H7 (cell line): ENCODE measurements around the gene SLC35F6. TPM values are rescaled to one million over a fixed set of nuclear protein-coding genes. Genes with fewer than 3 reads are reported as not detected.
"Not testable (repeated sequence)": the region's sequence is repeated elsewhere in the genome, so short reads cannot be mapped to it uniquely, and the experiment has no call there.

Source experiments
- DNase-seq: peaks from one replicate; pipeline ENCODE4 v3.0.0; 2012
- H3K27me3 ChIP-seq: 2 replicates; pipeline ENCODE4 v1.6.0; 2011; ENCODE audit warnings: mild to moderate bottlenecking, low read length; ENCODE audit not compliant: control insufficient read depth, insufficient read depth
- H3K36me3 ChIP-seq: replicated peaks from 2 replicates; pipeline ENCODE4 v1.5.1; 2011; ENCODE audit warnings: low read length; ENCODE audit not compliant: control insufficient read depth, insufficient read depth
- H3K4me3 ChIP-seq: 2 replicates; pipeline ENCODE4 v1.5.1; 2011; ENCODE audit warnings: low read depth, mild to moderate bottlenecking, control low read depth, low read length, moderate library complexity; ENCODE audit not compliant: insufficient read depth
- total RNA-seq: library from RNA; depleted of rRNA; stranded (reverse); fragments of >200 nt; shearing (Covaris generic); gene quantifications from 2 replicates; pipeline ENCODE4 v1.2.3, GENCODE V29; 2014

Gene SLC35F6
- total RNA-seq, 1 experiment from 2014 or later = 15.4 TPM

DNA sequence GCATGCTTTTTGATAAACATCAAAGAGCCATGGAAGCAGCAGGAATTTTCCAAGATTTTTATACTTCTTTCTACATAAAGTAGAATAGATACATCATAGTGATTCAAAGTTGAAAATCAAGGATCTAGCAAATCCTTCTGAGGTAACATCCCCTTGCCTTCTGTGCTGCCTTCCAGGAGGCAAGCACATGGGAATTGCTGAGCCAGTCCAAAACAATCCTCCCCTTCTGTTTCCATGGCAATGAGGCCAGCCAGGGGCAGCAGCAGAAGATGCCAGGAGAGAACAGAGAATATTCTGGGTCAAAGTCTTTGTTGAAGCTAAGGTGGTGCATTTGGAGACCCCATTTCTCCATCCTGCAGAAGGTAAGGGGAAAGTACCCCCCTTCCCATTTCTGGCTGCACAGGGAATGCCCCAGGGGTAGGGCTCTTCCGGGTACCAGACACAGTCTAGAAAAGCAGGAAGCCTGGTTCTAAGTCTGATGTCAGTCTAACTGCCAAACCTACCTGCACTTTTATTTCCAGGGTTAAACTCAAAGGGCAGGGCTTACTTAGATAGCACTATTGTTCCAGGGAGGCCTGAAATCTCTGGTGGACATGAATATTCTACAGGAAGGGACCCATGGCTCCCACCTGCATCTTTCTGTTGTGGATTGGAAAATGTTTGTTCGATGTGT is 43.8 kb downstream of the SLC35F6 start:
- DNase-seq = peak; percentile 38
- no peaks in the 10 kb centered on the region for H3K27me3 ChIP-seq

DNA sequence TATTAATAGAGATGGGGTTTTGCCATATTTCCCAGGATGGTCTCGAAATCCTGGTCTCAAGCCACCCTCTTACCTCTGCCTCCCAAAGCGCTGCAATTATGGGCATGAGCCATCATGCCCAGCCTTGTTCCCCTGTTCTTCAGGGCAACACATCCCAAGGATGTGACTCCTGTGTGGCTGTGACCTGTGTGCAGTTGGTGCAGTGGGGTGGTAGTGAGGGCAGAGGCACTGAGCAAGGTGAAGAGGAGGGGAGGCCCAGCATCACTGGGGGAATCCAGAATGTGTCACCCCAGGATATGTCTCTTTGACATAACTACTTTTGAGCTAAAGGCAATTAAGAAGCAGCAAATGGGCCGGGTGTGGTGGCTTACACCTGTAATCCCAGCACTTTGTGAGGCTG is 45.1 kb downstream of the SLC35F6 start:
- H3K27me3 ChIP-seq = no peaks in the 10 kb centered on the region
- H3K4me3 ChIP-seq = no peak overlapping the region
- H3K36me3 ChIP-seq = no peaks in the 10 kb centered on the region
- no peak for DNase-seq

More for the DNA sequence above, 43.8 kb downstream of the SLC35F6 start:
- H3K4me3 ChIP-seq = no peak overlapping the region
- H3K36me3 ChIP-seq = no peaks in the 10 kb centered on the region

DNA sequence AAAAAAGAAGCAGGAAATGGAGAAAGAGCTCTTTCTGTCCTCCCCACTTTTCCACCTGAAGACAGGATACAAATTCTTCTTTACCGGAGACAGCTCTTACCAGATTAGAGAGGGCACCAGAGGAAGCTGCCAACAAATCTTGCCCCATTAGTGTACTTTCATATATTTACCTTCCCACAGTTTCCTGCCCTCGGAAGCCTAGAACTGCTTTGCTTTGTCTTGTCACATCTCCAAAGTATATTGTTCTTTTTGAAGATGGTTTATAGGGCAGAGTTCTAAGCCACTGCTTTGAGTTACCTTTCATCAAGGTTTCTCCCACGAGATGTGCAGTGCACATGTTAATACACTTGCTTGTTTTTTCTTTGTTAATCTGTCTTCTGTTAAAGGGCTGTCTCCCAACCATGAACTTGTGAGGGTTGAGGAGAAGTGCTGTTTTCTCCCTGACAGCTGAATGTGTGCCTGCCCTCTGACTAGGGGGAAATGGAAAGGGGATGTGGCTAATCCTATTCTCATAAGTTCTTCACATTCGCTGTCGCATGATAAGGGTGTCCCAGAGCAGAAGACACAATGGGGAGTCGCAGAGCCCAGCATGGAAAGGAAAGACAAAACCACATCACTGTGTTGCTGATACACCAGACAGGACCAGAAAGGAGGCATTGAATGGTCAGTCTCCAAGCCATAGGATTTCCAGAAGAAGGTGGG is 45.9 kb downstream of the SLC35F6 start:
- H3K36me3 ChIP-seq = no peaks in the 10 kb centered on the region
- DNase-seq = no peak

DNA sequence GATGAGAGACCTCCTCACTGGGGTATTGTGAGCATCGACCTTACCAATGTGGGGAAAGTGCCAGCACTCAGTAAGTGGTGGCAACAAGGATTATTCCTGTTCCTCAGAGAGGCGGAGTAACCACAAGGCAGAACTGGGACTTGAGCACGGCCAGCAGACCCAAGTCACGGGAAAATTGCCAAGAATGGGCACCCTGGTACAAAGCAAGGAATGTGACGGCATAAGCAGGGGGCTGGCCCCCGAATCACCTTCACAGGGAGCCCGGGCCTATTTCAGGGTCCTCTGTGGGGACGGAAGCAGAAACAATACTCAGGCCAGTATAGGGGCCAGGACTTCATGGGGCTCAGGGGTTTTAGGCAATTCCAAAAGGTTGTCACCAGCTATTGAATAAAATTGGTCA is 47.2 kb downstream of the SLC35F6 start:
- no peak for DNase-seq

More for the DNA sequence above, 45.9 kb downstream of the SLC35F6 start:
- no peak overlapping the region for H3K4me3 ChIP-seq
- no peaks in the 10 kb centered on the region for H3K27me3 ChIP-seq

DNA sequence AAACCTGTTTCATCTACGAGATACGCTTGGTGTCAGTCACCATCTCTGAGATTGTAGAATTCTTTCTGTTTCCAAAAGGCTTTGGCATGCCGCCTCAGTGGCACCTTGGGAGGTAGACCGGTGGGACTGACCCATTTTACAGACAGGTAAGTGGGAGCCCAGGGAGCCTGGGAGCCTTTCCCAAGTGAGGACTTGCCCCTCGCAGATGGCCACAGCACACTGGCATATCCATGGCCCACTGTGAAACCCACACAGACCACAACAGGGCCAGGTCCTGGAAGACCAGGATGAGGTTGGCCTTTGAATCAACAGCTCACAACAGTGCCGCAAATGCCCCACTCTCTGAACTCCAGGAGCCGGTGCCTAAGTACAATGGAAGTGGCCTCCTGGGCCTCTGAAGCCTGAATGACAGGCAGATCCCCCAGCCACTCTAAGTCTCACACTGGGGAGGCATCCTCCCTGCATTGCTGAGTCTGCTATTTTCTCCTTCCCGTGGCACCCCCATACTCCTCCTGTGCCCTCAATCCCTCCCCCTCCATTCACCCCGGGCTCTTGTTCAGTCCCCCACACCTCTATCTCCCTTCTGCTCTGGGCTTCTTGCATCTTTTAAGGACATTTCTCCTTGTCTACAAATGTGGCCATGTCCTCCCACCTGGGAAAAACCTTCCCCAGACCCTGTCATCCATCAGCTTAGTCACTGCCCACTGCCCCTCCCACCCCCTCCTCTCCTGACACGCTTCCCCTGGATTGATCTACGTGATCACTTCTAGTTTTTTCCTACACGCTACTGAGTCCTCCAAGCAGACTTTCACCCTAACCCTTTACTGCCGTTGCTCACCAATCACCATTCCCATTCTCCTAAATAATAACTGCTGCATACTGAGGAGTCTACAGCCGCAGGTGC is 48.0 kb downstream of the SLC35F6 start:
- no peak overlapping the region for H3K4me3 ChIP-seq
- H3K36me3 ChIP-seq = no peaks in the 10 kb centered on the region
- peak; percentile 33 for DNase-seq
- H3K27me3 ChIP-seq = no peaks in the 10 kb centered on the region

More for the DNA sequence above, 47.2 kb downstream of the SLC35F6 start:
- H3K27me3 ChIP-seq = no peaks in the 10 kb centered on the region
- no peaks in the 10 kb centered on the region for H3K36me3 ChIP-seq
- H3K4me3 ChIP-seq = no peak overlapping the region

DNA sequence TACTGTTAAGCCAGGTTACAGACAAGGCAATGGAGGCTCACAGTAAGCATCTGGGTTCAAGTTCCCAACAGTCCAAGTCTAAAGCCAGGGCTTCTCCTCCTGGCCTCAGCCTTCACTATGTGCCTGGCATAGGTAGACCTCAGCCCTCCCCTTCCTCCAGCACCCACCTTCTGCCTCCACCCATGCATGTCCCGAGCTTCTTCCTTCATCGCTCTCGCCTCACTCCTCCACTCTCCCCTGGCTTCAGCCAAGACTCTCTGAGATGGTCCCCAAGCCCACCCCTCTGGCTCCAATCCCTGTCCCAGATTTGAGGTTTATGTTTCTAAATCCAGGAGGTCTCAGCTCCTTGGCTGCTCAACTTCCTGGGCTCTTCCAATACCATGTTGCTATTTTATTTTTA is 48.6 kb downstream of the SLC35F6 start:
- H3K4me3 ChIP-seq = no peak overlapping the region
- DNase-seq = no peak
- no peaks in the 10 kb centered on the region for H3K36me3 ChIP-seq
- no peaks in the 10 kb centered on the region for H3K27me3 ChIP-seq

DNA sequence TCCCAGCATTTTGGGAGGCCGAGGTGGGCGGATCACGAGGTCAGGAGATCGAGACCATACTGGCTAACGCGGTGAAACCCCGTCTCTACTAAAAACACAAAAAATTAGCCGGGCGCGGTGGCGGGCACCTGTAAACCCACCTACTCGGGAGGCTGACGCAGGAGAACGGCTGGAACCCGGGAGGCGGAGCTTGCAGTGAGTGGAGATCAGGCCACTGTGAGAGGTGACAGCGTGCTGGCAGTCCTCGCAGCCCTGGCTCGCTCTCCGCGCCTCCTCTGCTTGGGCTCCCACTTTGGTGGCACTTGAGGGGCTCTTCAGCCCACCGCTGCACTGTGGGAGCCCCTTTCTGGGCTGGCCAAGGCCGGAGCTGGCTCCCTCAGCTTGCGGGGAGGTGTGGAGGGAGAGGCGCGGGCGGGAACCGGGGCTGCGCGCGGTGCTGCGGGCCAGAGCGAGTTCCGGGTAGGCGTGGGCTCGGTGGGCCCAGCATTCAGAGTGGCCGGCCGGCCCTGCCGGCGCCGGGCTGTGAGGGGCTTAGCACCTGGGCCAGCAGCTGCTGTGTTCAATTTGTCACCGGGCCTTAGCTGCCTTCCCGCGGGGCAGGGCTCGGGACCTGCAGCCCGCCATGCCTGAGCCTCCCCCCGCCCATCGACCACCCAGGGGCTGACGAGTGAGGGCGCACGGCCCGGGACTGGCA is 50.1 kb downstream of the SLC35F6 start:
- not testable (repeated sequence) for DNase-seq, H3K27me3 ChIP-seq, H3K4me3 ChIP-seq, H3K36me3 ChIP-seq

DNA sequence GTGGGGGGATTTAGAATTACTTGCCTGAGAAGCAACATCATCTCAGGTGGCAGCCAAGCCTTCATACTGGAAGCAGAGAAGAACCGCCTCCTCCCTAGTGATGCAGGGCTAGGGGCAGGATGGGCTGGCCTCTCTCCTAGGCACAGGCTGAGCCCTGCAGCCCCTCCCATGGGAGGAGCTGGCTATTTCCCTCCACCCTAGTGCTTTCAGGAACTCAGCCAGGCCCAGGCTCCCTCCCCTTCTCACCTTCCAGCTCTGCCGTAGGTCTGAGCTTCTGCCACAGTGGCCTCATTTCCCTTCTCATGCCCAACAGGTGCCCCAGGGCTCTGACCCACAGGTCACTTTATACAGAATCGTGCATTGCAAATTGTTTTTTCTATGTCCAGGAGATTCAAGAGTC is 52.8 kb downstream of the SLC35F6 start:
- no peaks in the 10 kb centered on the region for H3K36me3 ChIP-seq
- peak; percentile 85 for DNase-seq
- H3K4me3 ChIP-seq = no peak overlapping the region
- no peaks in the 10 kb centered on the region for H3K27me3 ChIP-seq

DNA sequence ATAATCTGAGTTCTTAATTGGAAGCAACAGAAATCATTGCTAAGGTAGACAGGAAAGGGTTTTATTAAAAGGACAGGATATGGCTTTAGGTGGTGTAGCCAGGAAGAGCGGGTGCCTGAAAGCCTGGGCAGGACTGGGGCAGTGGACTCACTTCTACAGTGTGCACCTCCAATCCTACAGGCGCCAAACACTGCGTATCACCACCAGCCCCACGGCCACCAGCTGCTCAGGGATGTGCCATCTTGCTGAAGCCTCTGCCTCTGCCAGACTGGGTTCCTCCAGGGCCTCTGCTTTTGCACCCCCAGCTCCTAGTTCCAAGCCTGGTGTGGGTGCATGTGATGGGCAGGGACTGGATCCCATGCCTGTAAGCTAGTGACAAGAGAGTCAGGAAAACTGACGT is 54.2 kb downstream of the SLC35F6 start:
- Histone ChIP-seq H3K4me3 (no peak overlapping the region), H3K36me3 (no peaks in the 10 kb centered on the region), H3K27me3 (no peaks in the 10 kb centered on the region)
- DNase-seq = no peak

DNA sequence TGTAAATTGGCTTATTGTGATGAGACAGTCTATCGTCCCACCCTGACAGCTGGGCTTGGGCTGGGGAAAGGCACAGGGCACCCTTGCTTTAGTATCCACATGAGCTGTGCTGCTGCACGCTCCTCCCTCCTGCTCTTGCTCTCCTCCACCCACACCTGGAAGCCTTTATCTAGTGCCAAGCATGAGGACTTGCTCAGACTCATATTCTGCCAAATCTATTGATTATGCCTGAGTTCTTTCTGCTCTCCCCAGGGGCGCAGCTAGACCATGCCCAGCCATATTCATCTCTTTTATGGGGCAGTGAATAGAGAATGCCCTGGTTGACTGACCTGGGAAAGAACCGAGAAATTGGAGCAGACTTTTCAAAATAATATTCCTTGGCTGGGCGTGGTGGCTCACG is 54.9 kb downstream of the SLC35F6 start:
- H3K36me3 ChIP-seq = no peaks in the 10 kb centered on the region
- no peak for DNase-seq
- no peak overlapping the region for H3K4me3 ChIP-seq
- H3K27me3 ChIP-seq = no peaks in the 10 kb centered on the region

DNA sequence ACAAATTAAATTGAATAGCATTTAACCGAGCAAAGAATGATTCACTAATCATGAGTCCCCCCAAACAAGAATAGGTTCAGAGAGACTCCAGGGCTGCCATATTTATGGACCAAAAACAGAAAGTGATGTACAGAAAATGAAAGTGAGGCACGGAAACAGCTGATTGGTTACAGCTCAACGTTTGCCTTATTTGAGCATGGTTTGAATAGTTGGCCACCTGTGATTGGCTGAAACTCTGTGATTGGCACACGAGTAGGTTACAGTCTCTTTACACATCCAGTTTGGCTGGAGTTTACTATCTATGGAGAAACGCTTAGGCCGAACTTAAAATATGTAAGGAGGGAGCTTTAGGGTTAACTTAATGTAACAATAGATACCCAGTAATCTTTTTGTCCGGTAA is 56.8 kb downstream of the SLC35F6 start:
- no peak for DNase-seq
- Histone ChIP-seq H3K36me3 (no peaks in the 10 kb centered on the region), H3K27me3 (no peaks in the 10 kb centered on the region), H3K4me3 (no peak overlapping the region)

DNA sequence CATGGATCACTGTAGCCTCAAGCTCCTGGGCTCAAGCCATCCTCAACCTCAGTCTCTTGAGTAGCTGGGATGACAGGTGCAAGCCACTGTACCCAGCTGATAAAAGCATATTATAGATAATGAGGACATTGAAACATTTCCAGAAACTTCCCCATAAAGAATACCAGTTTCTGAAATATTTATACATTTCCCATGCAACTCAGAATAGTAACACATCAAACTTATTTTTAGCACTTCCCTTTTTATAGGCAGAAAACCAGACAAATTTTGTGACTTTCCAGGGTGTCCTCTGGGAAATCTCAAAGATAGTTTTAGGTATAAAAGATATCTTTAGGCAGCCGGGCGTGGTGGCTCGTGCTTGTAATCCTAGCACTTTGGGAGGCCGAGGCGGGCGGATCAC is 58.8 kb downstream of the SLC35F6 start:
- Histone ChIP-seq H3K27me3 (no peaks in the 10 kb centered on the region), H3K4me3 (no peak overlapping the region), H3K36me3 (no peaks in the 10 kb centered on the region)
- DNase-seq = no peak
